GM12873 (cell line): ENCODE measurements around the gene ABCA2.

Experiments
- TF ChIP-seq, protein P1 (sequence below): IDR thresholded peaks from 2 replicates; pipeline ENCODE4 v1.5.1; 2012; ENCODE audit warnings: low read depth, mild to moderate bottlenecking, moderate library complexity, low read length, control low read depth; ENCODE audit not compliant: insufficient read depth; ENCODE audit errors: missing control alignments

ABCA2 gene

DNA sequence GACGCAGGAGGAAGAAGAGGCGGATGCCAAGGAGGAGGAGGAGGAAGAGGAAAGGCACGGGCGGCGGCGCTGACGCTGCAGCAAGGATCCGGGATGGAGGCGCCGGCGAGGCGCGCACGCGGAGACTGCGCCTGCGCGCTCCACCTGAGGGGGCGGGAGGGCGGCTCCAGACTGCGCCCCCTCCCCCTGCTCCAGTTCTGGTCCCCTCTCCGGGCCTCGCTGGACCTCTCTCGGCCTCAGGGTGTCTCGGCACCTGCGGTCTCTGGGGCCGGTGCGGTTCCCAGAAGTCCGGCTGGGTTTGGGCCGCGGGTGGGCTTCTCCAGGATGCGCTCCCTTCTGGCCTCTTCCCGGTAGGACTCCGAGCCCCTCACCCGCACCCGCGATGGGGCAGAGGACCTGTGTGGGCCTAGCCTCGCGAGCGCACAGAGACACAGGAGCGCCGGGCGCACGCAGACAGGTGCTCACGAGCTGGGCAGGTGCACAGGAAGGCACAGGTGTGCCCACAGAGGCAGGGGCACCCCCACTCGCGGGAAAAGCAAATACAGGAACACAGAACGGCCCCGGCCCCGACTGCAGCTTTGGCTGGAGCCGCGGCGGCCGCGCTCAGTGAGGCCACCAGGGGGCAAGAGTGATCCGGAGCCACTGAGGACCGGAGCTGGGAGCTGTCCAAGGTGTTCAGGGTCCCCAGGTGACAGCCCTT lies 18.2 kb upstream of the ABCA2 start, which contains the start of gene NPDC1:
Gene NPDC1, minus strand, starts transcription at position 90 of the 700 bp plus-strand sequence. CDS start 188 bp downstream, outside the sequence.
- TF ChIP-seq, protein P1, sequence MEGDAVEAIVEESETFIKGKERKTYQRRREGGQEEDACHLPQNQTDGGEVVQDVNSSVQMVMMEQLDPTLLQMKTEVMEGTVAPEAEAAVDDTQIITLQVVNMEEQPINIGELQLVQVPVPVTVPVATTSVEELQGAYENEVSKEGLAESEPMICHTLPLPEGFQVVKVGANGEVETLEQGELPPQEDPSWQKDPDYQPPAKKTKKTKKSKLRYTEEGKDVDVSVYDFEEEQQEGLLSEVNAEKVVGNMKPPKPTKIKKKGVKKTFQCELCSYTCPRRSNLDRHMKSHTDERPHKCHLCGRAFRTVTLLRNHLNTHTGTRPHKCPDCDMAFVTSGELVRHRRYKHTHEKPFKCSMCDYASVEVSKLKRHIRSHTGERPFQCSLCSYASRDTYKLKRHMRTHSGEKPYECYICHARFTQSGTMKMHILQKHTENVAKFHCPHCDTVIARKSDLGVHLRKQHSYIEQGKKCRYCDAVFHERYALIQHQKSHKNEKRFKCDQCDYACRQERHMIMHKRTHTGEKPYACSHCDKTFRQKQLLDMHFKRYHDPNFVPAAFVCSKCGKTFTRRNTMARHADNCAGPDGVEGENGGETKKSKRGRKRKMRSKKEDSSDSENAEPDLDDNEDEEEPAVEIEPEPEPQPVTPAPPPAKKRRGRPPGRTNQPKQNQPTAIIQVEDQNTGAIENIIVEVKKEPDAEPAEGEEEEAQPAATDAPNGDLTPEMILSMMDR, result peak; percentile 91

DNA sequence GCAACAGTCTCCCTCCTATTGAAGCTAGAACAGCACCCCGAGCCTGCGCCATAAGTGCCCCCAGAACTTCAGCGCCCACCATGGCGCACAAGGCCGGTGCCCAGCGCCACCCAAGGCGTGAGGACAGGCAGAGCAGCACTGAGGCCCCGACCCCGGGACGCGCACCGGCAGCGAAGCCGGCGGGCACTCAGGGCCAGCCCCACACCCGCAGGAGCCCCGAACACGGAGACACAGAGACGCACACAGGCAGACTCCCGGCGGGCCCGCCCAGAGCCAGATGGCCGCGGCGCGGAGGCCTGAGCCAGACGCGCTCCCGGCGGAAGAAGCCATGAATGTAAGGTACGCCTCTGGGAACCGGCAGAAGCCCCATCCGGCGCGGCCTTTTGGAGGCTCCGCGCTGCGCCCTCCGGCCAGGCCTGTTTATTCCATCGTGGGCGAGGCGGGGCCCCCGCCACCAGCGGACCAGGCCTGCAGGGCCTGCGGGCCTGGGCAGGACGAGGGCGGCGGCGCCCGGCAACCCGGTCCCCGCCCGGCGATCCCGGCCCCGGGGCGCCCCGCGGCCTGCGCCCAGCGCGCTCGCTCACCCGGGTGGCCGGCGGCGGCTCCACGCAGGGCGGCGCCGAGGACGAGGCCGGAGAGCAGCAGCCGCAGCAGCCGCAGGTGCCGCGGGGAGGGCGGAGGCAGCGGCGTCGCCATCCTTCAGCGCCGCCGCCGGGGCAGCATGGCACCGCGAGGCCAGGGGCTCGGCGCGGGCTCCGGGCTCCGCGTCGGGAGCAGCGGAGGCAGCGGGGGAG lies 17.5 kb upstream of the ABCA2 start:
- TF ChIP-seq, protein P1, result no peak

DNA sequence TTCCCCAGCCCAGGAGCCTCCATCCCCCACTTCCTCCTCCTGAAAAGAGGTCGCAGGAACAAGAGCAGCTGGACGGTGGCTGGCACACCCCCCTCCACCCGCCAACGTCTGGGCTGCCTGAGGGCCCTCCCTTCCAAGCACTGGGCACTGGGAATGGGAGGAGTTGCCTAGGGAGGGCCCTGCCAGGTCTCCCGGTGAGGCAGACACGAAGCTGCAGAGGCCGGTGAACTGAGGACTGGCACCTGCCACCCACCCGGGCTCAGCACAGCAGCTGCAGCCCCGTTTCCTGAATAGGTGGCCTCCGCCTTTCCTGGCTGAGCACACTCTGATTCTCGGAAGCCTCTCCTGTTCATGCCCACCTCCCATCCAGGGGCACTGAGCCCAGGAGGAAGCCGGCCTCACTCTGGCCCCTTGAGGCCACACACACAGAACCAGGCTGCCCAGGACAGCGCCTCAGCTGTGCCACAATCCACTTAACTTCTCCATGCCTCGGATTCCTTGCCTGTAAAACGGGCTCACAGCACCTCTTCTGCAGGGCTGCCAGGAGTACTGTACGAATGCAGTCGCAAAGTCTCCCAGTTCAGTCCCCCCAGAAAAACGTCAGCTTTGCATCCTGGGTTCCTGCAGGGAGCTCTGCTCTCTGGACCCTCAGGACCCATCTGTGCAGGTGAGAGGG lies 16.6 kb upstream of the ABCA2 start:
- TF ChIP-seq, protein P1, result no peak

DNA sequence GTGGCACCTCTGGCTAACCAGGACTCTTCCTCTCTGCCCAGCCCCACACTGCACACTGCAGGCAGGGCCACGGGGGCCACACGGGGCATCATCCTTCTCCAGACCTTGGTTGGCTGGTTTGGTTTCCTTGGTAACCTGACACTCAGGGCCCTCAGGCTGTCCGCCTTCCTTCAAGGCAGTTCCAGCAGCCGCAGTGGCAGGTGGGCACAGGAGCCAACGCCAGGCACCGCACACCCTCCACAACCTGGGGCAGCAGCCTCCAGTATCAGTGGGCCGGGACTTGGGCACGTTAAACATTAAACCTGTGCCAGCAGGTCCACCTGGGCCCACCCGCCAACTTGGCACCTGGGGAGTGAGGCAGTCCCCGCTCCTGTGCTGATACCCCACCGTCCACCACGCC lies 16.0 kb upstream of the ABCA2 start:
- TF ChIP-seq, protein P1, result no peak

DNA sequence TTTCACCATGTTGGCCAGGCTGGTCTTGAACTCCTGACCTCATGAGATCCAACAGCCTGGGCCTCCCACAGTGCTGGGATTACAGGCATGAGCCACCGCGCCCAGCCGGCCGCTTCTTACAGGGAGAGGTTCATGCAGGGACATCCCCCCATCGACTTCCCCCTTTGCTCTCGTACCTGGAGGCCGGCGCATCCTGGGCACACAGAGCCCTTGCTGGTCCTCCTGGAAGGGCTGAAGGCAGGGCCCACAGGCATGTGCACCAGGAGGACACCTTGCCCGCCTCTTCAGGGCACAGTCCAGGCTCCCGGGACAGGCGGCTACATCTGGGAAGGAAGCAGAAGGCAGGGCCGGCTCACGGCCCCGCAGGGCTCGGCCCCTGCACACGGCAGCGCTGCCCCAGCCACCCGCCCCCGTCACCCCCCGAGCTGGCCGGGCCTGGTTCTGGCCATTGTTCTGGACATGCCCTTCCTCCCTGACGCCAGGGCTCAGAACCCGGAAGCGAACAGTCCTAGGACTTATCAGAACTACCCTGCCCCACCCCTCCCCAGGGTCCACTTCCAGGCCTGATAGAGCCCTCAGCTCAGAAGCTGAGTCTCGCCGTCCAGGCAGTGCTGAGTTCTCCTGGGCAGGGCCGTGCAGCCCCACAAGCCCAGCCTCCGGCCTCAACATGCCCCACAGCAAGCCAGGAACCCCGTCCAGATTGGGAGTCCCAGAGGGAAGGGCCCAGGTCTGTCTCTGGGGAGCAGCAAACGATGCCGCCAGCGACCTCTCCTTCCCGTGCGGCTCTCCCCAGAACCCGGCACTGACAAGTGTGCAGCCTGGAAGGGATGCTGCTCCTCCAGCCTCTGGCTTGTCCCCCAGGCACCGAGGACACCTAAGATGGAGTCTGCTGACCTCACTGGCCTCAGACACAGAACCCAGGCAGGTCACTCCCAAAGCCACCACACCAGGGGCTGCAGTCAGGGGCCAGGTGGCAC lies 15.0 kb upstream of the ABCA2 start:
- TF ChIP-seq, protein P1, result no peak

DNA sequence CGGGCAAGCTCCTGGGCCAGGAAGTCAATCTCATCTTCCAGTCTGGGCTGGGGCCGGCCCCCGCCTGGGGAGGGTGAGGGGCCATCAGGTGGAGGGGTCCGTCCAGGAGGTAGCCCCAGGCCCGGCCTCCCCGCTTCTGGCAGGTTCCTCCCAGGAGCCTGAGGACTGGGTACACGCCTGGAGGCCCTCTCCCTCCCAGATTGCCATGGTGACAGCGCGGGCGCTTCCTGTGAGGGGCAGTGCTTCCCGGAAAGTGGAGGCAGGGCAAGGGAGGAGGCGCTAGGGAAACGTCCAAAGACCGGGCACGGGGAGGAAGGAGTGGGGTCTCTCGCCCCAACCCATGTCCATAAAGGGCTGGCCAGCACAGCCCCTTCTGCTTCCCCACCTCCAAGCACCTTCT lies 13.1 kb upstream of the ABCA2 start:
- TF ChIP-seq, protein P1, result no peak
